NK-92 treated with Interleukin-12 subunit alpha and Interleukin-12 subunit beta, amount 100 ng/mL, for 24 hours (cell line): ENCODE results near the gene EPS8L3.
"Not testable (repeated sequence)": the region's sequence is repeated elsewhere in the genome, so short reads cannot be mapped to it uniquely, and the experiment has no call there.

ENCODE experiments used
- DNase-seq: peaks from one replicate; lab custom pipeline; 2025; lab: John Stamatoyannopoulos, UW

Gene EPS8L3

GRCh38 chr1:109764561-109765482, 1.1 kb upstream of the EPS8L3 start:
- DNase-seq = no peak

DNA sequence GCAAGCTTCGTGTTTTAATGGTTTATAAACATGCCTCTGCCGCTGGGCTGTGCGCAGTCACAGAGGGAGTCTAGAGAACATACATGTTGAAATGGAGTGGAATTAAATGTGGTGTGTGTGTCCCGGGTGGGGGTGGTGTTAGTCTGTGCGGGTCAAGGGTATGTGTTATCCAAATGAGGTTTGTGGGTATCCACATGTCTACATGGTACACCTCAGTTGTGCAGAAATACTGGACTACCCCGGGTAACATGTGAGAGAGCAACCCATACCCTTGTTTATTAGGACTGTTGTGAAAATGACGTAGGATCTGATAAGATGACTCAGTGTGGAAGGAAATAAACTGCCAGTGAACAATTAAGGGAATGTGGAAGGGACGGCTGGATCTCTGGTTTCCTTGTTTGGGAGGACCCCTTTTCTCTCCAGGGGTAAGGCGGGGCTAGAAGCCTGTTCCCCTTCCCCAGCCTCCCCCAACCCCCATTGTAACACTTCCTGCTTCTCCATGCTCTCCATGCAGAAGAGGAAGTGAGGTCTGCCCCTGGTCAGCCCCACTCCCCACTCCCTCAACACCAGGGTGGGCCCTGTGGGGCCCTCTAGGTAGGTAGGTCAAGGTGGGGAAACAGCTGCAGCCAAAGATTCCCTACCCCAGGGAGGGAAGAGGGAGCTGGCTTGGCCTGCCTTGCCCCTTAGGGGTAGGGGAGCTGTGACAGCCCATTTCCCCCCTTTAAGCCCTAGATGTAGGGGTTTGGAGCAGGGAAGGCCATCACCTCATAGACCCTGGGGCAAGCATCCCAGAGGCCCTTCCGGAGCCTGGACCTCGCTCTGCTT, 690 bp downstream of the EPS8L3 start:
- DNase-seq = no peak

DNA sequence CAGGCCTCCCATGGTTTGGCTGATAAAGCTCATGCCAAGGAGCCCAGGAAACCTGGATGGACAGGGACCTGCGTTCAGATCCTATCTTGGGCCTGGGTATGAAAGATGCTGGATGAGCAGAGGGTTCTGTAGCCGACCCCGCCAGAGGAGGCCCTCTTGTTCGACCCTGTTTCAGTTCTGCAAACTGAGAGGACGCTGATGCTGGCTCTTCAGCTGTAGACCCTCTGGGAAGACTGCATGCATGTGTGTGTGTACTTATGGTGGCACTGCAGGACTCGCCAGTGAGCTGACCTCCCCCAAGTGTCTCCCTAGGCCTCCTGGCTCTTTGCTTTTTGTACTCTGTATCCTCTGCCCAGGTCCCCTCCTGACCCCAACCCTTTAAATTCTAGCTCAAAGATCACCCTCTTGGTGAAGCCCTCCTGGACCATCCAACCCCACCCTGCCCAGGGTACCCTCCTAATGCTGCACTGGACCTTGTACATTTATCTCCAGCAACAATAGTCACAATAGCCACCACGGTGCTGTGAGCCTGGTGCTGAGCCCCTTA, 1.6 kb downstream of the EPS8L3 start:
- no peak for DNase-seq

DNA sequence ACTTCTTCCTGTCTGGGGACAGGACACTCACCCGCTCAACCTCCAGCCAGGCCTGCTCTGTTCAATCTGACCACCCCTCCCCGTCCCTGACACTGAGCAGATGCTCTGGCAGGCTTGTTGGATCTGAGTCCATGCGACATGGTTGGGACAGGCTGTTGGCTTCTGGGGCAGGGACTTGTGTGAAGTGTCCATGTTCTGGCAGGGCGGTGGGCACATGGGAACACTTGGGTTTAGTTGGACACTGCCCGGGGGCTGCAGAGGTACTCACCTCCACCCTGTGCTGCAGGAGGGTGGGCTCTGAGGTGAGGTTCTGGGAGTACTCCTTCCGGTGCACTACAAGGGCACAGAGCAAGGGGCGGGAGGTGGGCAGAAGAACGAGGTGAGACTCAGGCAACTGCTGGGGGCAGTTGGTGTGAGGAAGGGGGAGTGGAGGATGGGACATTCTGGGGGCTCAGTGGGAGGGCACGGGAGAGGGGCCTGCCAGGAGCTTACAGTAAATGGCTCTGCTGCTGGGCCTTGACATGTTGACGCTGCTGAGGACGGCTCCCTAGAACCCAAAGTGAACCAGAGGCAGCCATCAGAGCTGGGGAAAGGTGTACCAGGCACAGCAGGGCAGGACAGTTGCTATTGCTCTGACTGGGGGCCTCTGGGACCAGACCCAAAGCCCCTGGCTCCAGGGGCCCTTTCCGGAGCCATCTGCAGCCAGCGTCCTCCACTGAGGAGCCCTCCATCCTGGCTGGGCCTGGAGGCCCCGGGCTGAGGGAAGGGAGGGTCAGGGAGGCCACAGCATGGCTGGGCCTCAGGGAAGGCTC, 2.3 kb downstream of the EPS8L3 start:
- DNase-seq = no peak

GRCh38 chr1:109760581-109761226, 3.0 kb downstream of the EPS8L3 start:
- DNase-seq = no peak

- no peak for DNase-seq
Observed at GRCh38 chr1:109759513-109760334, 4.0 kb downstream of the EPS8L3 start.

GRCh38 chr1:109757936-109758786, 5.6 kb downstream of the EPS8L3 start:
- DNase-seq = no peak

GRCh38 chr1:109756848-109757521, 6.7 kb downstream of the EPS8L3 start:
- DNase-seq = no peak

- DNase-seq = not testable (repeated sequence)
Observed at GRCh38 chr1:109756325-109756724, 7.4 kb downstream of the EPS8L3 start.

DNA sequence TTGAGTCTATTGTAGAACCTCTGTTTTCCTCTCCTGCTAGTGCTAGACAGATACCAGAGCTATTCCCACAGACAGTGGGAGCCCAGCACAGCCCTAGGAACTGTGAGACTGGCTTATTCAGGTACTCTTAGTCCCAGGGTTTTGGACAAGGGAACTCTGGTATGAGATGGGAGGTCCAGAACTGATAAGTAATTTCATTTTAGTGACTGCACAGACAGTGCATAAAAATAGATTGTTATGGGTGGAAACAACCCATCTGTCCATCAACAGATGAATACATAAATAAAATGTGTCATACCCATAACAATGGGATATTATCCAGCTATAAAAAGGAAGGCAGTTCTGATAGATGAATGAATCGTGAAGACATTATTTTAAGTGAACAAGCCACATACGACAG, 9.0 kb downstream of the EPS8L3 start:
- no peak for DNase-seq

DNA sequence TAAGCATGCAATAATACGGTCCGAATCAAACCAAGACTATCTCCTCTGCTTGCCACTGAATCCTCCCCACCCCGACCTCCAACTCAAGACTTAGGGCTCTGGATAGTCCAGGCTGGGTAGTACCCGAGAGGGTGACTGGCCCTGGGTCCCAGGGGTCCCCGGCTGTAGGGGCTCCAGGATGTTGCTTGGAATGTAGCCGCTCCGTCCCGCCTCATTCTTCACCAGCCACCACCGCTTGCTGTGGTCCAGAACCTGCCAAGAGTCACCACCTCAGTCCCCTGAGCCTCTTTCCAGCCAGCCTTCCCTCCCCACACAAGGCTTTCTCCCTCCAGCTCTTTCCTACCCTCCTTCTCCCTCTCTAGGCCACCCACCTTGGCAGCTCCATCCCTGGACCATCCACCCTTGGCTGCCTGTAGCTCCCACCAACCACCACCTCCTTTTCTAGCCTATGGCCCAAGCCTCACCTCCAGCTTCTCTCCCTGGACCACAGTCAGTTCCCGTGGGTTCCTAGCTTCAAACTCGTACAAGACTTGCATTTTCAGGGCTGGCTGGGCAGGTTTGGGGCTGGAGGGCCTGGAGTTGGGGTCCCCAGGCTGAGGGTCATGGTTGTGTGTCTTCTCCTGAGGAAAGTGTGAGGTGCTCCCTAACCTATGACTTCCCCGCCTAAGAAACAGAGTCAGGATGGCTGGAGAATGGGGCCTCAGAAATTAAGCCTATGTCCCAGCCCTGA, 12.0 kb downstream of the EPS8L3 start:
- DNase-seq = no peak

GRCh38 chr1:109750920-109751319, 12.8 kb downstream of the EPS8L3 start:
- DNase-seq = no peak

- no peak for DNase-seq
Observed at GRCh38 chr1:109750241-109750882, 13.4 kb downstream of the EPS8L3 start.

DNA sequence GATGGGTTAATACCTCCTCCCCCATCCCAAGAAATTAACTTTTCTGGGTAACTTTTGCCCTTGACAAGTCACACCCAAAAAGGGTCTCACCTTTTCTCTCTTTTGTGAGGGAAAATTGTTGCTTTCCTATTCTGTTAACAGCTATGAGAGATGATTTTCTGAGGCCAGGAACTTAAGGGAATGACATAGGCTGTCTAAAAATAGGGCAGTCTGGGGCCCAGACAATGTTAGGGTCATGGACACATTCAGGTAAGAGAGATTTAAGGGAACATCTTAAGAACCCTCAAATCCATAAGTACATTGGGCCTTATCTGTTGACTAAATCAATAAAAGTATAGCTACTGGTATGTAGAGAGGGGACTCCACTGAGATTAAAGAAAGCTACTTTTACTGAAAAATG, 14.5 kb downstream of the EPS8L3 start:
- no peak for DNase-seq

- not testable (repeated sequence) for DNase-seq
Observed at GRCh38 chr1:109748311-109748710, 15.4 kb downstream of the EPS8L3 start.

DNA sequence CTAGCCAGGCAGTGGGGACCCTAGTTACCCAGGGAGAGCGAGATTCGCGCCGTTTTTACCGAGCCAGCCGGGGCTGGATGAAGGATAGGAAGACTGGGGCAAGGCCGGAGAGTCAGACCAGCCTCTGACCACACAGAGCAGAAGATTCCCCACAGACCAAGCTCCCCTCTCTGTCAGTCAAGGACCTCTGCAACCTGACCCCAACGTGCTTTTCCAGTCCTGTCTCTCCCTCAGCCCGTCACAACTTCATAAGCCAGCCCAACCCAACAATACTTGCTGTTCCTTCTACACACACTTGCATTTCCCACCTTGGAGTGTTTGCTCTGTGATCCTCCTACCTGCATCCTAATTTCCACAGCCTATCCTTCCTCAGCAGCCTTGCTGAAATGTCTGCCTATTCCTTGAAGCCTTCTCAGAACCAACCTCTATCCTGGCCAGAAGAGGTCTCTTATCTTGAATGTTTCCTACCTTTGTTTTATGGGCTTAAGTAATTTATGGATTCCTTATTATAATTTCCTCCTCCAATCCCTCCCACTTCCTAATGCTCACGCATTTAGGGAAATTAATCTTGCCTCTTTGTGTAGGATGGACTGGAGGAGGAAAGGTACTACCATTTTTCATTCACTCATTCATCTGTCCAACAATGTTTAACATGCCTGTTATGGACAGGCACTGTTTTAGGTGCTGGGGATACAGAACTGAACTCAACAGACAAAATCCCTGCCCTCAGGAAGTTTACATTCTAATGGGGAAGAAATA, 22.9 kb downstream of the EPS8L3 start, which contains the start of gene GSTM3:
TSS of gene GSTM3 (minus strand) at position 424 of the 759 bp plus-strand sequence. CDS start 751 bp downstream, outside the sequence.
- no peak for DNase-seq
